GM19238 (cell line): ENCODE measurements around the gene IFIT2.
"Not testable (repeated sequence)": the region's sequence is repeated elsewhere in the genome, so short reads cannot be mapped to it uniquely, and the experiment has no call there.

Experiments
- DNase-seq: peaks from one replicate; pipeline ENCODE4 v3.0.0; 2011; ENCODE audit warnings: low spot score; ENCODE audit not compliant: insufficient read length

IFIT2 gene

GRCh38 chr10:89338713-89339112, 36.9 kb downstream of the IFIT2 start:
- no peak for DNase-seq

GRCh38 chr10:89339875-89340274, 38.0 kb downstream of the IFIT2 start:
- no peak for DNase-seq

GRCh38 chr10:89341649-89342048, 39.8 kb downstream of the IFIT2 start:
- no peak for DNase-seq

- DNase-seq: no peak
These were observed 40.5 kb downstream of the IFIT2 start for GRCh38 chr10:89342206-89342958.

GRCh38 chr10:89343089-89343767, 41.4 kb downstream of the IFIT2 start:
- DNase-seq: no peak

GRCh38 chr10:89344156-89344555, 42.3 kb downstream of the IFIT2 start:
- DNase-seq: no peak

GRCh38 chr10:89345367-89346000, 43.6 kb downstream of the IFIT2 start:
- no peak for DNase-seq

- no peak for DNase-seq
These were observed 44.8 kb downstream of the IFIT2 start for GRCh38 chr10:89346405-89347254.

GRCh38 chr10:89347701-89348457, 46.0 kb downstream of the IFIT2 start:
- no peak for DNase-seq

GRCh38 chr10:89348481-89348880, 46.6 kb downstream of the IFIT2 start:
- DNase-seq: no peak

GRCh38 chr10:89348975-89349374, 47.1 kb downstream of the IFIT2 start:
- no peak for DNase-seq

- not testable (repeated sequence) for DNase-seq
These were observed 48.9 kb downstream of the IFIT2 start for GRCh38 chr10:89350631-89351315.

- DNase-seq: peak; percentile 30
These were observed 49.5 kb downstream of the IFIT2 start for GRCh38 chr10:89351412-89351779.

- DNase-seq: no peak
These were observed 50.1 kb downstream of the IFIT2 start for GRCh38 chr10:89351780-89352597.

- no peak for DNase-seq
These were observed 51.0 kb downstream of the IFIT2 start for GRCh38 chr10:89352802-89353201.

- no peak for DNase-seq
These were observed 53.6 kb downstream of the IFIT2 start for GRCh38 chr10:89355394-89355931.

- DNase-seq: no peak
These were observed 55.2 kb downstream of the IFIT2 start for GRCh38 chr10:89357096-89357495.

- no peak for DNase-seq
These were observed 56.1 kb downstream of the IFIT2 start for GRCh38 chr10:89357975-89358374.
